Smooth muscle cell (in vitro differentiated cells): ENCODE data around the gene RGS11. TPM values are rescaled to one million over a fixed set of nuclear protein-coding genes. Genes with fewer than 3 reads are reported as not detected.

Experiments used
- DNase-seq: peaks from one replicate; lab custom pipeline; 2025; ENCODE audit not compliant: unreplicated experiment; lab: John Stamatoyannopoulos, UW
- H2AFZ ChIP-seq: fragments of 200-600 bp; sonication (generic); 2 replicates; pipeline ENCODE4 v1.6.0; 2016; ENCODE audit warnings: antibody characterized with exemption, low read depth, mild to moderate bottlenecking
- H3F3A ChIP-seq: fragments of 200-600 bp; sonication (generic); 2 replicates; pipeline ENCODE4 v1.6.0; 2017; ENCODE audit warnings: antibody characterized with exemption, low read depth
- H3K27ac ChIP-seq: fragments of 200-600 bp; sonication (generic); 2 replicates; pipeline ENCODE4 v1.5.1; 2016; ENCODE audit warnings: low read depth, mild to moderate bottlenecking
- H3K27me3 ChIP-seq: fragments of 200-600 bp; sonication (generic); 2 replicates; pipeline ENCODE4 v1.6.1; 2016; ENCODE audit warnings: low read depth, mild to moderate bottlenecking
- H3K36me3 ChIP-seq: fragments of 200-600 bp; sonication (generic); 2 replicates; pipeline ENCODE4 v1.5.1; 2016; ENCODE audit warnings: low read depth
- H3K4me1 ChIP-seq: fragments of 200-600 bp; sonication (generic); 2 replicates; pipeline ENCODE4 v1.5.1; 2016; ENCODE audit warnings: low read depth
- H3K4me2 ChIP-seq: fragments of 200-600 bp; sonication (generic); 2 replicates; pipeline ENCODE4 v1.6.0; 2016; ENCODE audit warnings: mild to moderate bottlenecking
- H3K4me3 ChIP-seq: fragments of 200-600 bp; sonication (generic); 2 replicates; pipeline ENCODE4 v1.5.1; 2016; ENCODE audit warnings: mild to moderate bottlenecking
- H3K79me2 ChIP-seq: fragments of 200-600 bp; sonication (generic); 2 replicates; pipeline ENCODE4 v1.6.0; 2016; ENCODE audit warnings: low read depth, mild to moderate bottlenecking
- H3K9ac ChIP-seq: fragments of 200-600 bp; sonication (generic); 2 replicates; pipeline ENCODE4 v1.6.0; 2016; ENCODE audit warnings: low read depth
- H3K9me3 ChIP-seq: fragments of 200-600 bp; sonication (generic); replicated peaks from 2 replicates; pipeline ENCODE4 v1.5.1; 2016; ENCODE audit warnings: low read depth
- H4K20me1 ChIP-seq: fragments of 200-600 bp; sonication (generic); 2 replicates; pipeline ENCODE4 v1.6.0; 2016; ENCODE audit warnings: low read depth
- WGBS: methylation state at CpG from one replicate; pipeline ENCODE4 v1.1.7; 2016; ENCODE audit warnings: low lambda C conversion rate; 5-methylcytosine and 5-hydroxymethylcytosine counted together
- polyA plus RNA-seq: library from polyadenylated mRNA; unstranded; fragments of >200 nt; fragmentation: Nextera tagmentation; extraction: Ambion mirVana; gene quantifications from 2 replicates; pipeline ENCODE4 v1.2.1, GENCODE V29; 2016
- total RNA-seq: library from RNA; depleted of rRNA; stranded (reverse); fragments of >200 nt; gene quantifications from 2 replicates; pipeline ENCODE4 v1.2.3, GENCODE V29; 2014
- TF ChIP-seq, protein P1 (sequence below): fragments of 200-600 bp; sonication (generic); IDR thresholded peaks from 2 replicates; pipeline ENCODE4 v1.5.1; 2017; ENCODE audit warnings: borderline replicate concordance, mild to moderate bottlenecking, antibody characterized with exemption; ENCODE audit not compliant: insufficient read depth, poor library complexity, severe bottlenecking

The RGS11 gene
- total and polyA plus RNA-seq, 2 experiments from 2014 or later = 2.2 to 3.9 TPM

DNA sequence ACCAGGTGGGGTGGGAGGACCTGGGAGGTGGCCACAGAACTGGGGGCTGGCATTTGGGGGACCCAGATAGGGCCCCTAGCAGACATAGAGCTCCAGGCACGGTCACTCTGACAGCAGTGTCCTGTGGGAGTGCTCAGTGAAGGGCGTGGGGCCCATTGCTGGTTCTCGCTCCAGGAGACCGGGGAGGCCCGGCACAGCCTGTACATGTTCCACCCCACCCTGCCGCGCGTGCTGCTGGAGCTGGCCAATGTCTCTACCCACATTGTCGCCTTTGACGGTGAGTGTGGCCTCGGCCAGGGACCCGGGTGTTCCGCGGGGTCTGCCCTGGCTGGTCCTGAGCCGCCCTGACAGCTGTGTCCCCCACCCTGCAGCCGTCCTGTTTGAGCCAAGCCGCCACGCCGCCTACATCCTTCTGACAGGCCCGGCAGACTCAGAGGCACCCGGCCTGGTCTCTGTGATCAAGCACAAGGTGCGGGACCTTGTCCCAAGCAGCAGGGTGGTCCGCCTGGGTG lies 11.2 kb downstream of the RGS11 start:
- 98% methylated on average over 17 of the region's 23 CpGs for WGBS
- no peak for DNase-seq
- no peaks in the 10 kb centered on the region for H3F3A ChIP-seq
- H3K4me2 ChIP-seq = no peak overlapping the region
- H3K79me2 ChIP-seq = no peaks in the 10 kb centered on the region
- H3K9me3 ChIP-seq = no peaks in the 10 kb centered on the region
- TF ChIP-seq, protein P1, sequence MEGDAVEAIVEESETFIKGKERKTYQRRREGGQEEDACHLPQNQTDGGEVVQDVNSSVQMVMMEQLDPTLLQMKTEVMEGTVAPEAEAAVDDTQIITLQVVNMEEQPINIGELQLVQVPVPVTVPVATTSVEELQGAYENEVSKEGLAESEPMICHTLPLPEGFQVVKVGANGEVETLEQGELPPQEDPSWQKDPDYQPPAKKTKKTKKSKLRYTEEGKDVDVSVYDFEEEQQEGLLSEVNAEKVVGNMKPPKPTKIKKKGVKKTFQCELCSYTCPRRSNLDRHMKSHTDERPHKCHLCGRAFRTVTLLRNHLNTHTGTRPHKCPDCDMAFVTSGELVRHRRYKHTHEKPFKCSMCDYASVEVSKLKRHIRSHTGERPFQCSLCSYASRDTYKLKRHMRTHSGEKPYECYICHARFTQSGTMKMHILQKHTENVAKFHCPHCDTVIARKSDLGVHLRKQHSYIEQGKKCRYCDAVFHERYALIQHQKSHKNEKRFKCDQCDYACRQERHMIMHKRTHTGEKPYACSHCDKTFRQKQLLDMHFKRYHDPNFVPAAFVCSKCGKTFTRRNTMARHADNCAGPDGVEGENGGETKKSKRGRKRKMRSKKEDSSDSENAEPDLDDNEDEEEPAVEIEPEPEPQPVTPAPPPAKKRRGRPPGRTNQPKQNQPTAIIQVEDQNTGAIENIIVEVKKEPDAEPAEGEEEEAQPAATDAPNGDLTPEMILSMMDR = no peak
- H3K4me3 ChIP-seq = no peak overlapping the region
- no peaks in the 10 kb centered on the region for H3K27me3 ChIP-seq
- H2AFZ ChIP-seq = no peak overlapping the region
- H3K4me1 ChIP-seq = no peaks in the 10 kb centered on the region
- no peak overlapping the region for H3K27ac ChIP-seq
- no peaks in the 10 kb centered on the region for H3K36me3 ChIP-seq
- H3K9ac ChIP-seq = no peak overlapping the region
- no peaks in the 10 kb centered on the region for H4K20me1 ChIP-seq

- H3F3A ChIP-seq = no peaks in the 10 kb centered on the region
- no peaks in the 10 kb centered on the region for H3K27me3 ChIP-seq
- H3K79me2 ChIP-seq = no peaks in the 10 kb centered on the region
- DNase-seq = no peak
- no peaks in the 10 kb centered on the region for H3K9me3 ChIP-seq
- whole genome bisulfite sequencing = 97% methylated on average over 17 of the region's 17 CpGs
- no peaks in the 10 kb centered on the region for H4K20me1 ChIP-seq
- TF ChIP-seq, protein P1 = no peak
- no peak overlapping the region for H3K4me3 ChIP-seq
- H3K4me2 ChIP-seq = no peak overlapping the region
- no peaks in the 10 kb centered on the region for H3K4me1 ChIP-seq
- H3K9ac ChIP-seq = no peak overlapping the region
- H3K36me3 ChIP-seq = no peaks in the 10 kb centered on the region
- no peak overlapping the region for H3K27ac ChIP-seq
- H2AFZ ChIP-seq = no peak overlapping the region
Measured at GRCh38 chr16:263944-264343, 11.8 kb downstream of the RGS11 start.

GRCh38 chr16:263182-263774 lies 12.5 kb downstream of the RGS11 start:
- WGBS = 97% methylated on average over 35 of the region's 35 CpGs
- TF ChIP-seq, protein P1 = no peak

More at GRCh38 chr16:263182-263774, 12.5 kb downstream of the RGS11 start:
- H2AFZ ChIP-seq = no peak overlapping the region
- H3K9ac ChIP-seq = no peak overlapping the region
- no peak for DNase-seq
- no peaks in the 10 kb centered on the region for H3K9me3 ChIP-seq
- no peaks in the 10 kb centered on the region for H3K36me3 ChIP-seq
- no peaks in the 10 kb centered on the region for H3F3A ChIP-seq
- no peaks in the 10 kb centered on the region for H3K27me3 ChIP-seq
- H3K4me3 ChIP-seq = no peak overlapping the region
- H3K4me1 ChIP-seq = no peaks in the 10 kb centered on the region
- no peaks in the 10 kb centered on the region for H4K20me1 ChIP-seq
- H3K4me2 ChIP-seq = no peak overlapping the region
- H3K27ac ChIP-seq = no peak overlapping the region
- no peaks in the 10 kb centered on the region for H3K79me2 ChIP-seq
